Endothelial cell of umbilical vein (primary cell): ENCODE data around the gene PDLIM3.

Experiments
- CTCF ChIP-seq, 2 donors: IDR thresholded peaks; 1 replicate in 1 of 2; 2 replicates in 1 of 2; pipeline ENCODE4 v1.5.1; 2011; ENCODE audit warnings: low read length in 2 of 2, mild to moderate bottlenecking in 2 of 2, moderate library complexity in 2 of 2, control low read depth in 1 of 2, inconsistent platforms in 1 of 2, low read depth in 1 of 2; ENCODE audit not compliant: insufficient read depth in 1 of 2; ENCODE audit errors: extremely low read depth in 1 of 2
- GATA2 ChIP-seq: IDR thresholded peaks from 2 replicates; pipeline ENCODE4 v1.7.0; 2011; ENCODE audit warnings: low read depth, mild to moderate bottlenecking, moderate library complexity, mixed read lengths, low read length; ENCODE audit not compliant: insufficient read length, insufficient read depth
- JUN ChIP-seq: IDR thresholded peaks from 2 replicates; pipeline ENCODE4 v1.6.1; 2011; ENCODE audit warnings: borderline replicate concordance, low read depth; ENCODE audit not compliant: insufficient read length, insufficient read depth
- MAX ChIP-seq: IDR thresholded peaks from 2 replicates; pipeline ENCODE4 v1.6.1; 2011; ENCODE audit not compliant: insufficient read depth, insufficient read length
- POLR2A ChIP-seq: IDR thresholded peaks from 2 replicates; pipeline ENCODE4 v1.6.1; 2012; ENCODE audit warnings: low read depth, mild to moderate bottlenecking, control low read depth, low read length

- no peak for TF ChIP-seq POLR2A
- TF ChIP-seq CTCF (IDR thresholded peaks at IDR 0.05; ENCODE audit: extremely low read depth in 1 of 2, insufficient read depth in 1 of 2, low read depth in 1 of 2, low read length in 2 of 2): no peak
- TF ChIP-seq GATA2: no peak
- no peak for TF ChIP-seq MAX
- no peak for TF ChIP-seq JUN
These were observed 13.3 kb upstream of the PDLIM3 start for GRCh38 chr4:185548587-185548986.
